Stomach (tissue), 4 donors: ENCODE measurements around the gene IGLL1.
"Not testable (repeated sequence)": the region's sequence is repeated elsewhere in the genome, so short reads cannot be mapped to it uniquely, and the experiment has no call there.

Experiments
- CTCF ChIP-seq, 7 experiments: fragments of 450-650 bp in 4 of 7; fragments of 200-600 bp in 3 of 7; sonication (generic) in 3 of 7; IDR thresholded peaks; one replicate each; pipeline ENCODE4 v1.5.1; 2016 to 2019; ENCODE audit warnings: antibody characterized with exemption in 7 of 7, control low read depth in 2 of 7, mild to moderate bottlenecking in 1 of 7
- POLR2A ChIP-seq, 4 donors: fragments of 450-650 bp; IDR thresholded peaks; one replicate each; pipeline ENCODE4 v1.6.1; 2016; ENCODE audit warnings: antibody characterized with exemption in 4 of 4, control low read depth in 2 of 4, mild to moderate bottlenecking in 1 of 4, moderate library complexity in 1 of 4

- TF ChIP-seq POLR2A, CTCF (IDR thresholded peaks at IDR 0.05): not testable (repeated sequence)
Measured at GRCh38 chr22:23547382-23547781, 32.7 kb downstream of the IGLL1 start.
